Gastrocnemius medialis (tissue), 4 donors: Measurements from ENCODE around the gene SPEF2.

Source experiments
- POLR2A ChIP-seq, 2 donors: fragments of 450-650 bp; IDR thresholded peaks; one replicate each; pipeline ENCODE4 v1.6.1; 2017; ENCODE audit warnings: antibody characterized with exemption in 2 of 2, mild to moderate bottlenecking in 2 of 2, moderate library complexity in 2 of 2
- TF ChIP-seq, protein P1 (sequence below), 5 experiments: fragments of 450-650 bp in 3 of 5; fragments of 200-600 bp in 2 of 5; sonication (generic) in 2 of 5; IDR thresholded peaks in 4 of 5; conservative IDR thresholded peaks in 1 of 5; 1 replicate in 4 of 5; 2 replicates in 1 of 5; pipeline ENCODE4 v1.5.1; 2016 to 2019; ENCODE audit warnings: antibody characterized with exemption in 5 of 5, mild to moderate bottlenecking in 3 of 5, moderate library complexity in 3 of 5

DNA sequence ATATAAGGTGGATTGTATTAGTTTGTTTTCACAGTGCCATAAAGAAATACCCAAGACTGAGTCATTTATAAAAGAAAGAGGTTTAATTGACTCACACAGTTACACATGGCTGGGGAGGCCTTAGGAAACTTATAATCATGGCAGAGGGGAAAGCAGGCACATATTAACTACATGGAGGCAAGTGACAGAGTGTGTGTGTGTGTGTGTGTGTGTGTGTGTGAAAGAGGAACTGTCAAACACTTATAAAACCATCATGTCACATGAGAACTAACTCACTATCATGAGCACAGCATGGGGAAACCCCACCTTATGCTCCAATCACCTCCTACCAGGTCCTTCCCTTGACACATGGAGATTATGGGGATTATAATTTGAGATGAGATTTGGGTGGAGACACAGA is 118.6 kb downstream of the SPEF2 start:
- TF ChIP-seq, protein P1, sequence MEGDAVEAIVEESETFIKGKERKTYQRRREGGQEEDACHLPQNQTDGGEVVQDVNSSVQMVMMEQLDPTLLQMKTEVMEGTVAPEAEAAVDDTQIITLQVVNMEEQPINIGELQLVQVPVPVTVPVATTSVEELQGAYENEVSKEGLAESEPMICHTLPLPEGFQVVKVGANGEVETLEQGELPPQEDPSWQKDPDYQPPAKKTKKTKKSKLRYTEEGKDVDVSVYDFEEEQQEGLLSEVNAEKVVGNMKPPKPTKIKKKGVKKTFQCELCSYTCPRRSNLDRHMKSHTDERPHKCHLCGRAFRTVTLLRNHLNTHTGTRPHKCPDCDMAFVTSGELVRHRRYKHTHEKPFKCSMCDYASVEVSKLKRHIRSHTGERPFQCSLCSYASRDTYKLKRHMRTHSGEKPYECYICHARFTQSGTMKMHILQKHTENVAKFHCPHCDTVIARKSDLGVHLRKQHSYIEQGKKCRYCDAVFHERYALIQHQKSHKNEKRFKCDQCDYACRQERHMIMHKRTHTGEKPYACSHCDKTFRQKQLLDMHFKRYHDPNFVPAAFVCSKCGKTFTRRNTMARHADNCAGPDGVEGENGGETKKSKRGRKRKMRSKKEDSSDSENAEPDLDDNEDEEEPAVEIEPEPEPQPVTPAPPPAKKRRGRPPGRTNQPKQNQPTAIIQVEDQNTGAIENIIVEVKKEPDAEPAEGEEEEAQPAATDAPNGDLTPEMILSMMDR (IDR thresholded peaks at IDR 0.05 in 4 of 5, conservative IDR thresholded peaks at IDR 0.05 in 1 of 5) = no peak
- no peak for TF ChIP-seq POLR2A (IDR thresholded peaks at IDR 0.05)
